ENCODE measurements around the gene EFNA5. TPM values are rescaled to one million over a fixed set of nuclear protein-coding genes. Genes with fewer than 3 reads are reported as not detected.

The EFNA5 gene
- total RNA-seq, 3 donors from 2014 or later (not counting 1 experiment from before 2014, with no cell fraction given), result 2.2 to 8.1 (median 4.3) TPM

DNA sequence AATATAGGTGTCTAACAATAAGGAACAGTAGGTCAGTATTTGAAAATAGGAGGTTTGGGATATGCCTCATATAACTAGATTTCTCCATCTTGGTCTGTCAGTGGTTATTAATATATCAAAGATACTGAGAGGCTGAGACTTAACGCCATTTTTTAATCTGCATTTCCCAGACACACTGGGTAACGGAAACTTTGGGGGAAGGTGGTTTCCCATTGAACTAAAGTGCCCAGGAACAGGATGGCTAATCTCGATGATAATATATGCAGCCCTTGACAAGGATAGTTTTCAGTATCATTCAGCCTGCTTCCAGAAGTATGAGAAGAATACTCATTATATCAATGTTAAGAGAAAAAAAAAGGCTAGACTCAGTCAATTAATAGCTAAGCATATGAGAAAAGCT is 30.7 kb downstream of the EFNA5 start:
- no peak overlapping the region for H3K27ac ChIP-seq (ENCODE audit: low read length)
- DNase-seq (no peak), ATAC-seq (no peak)
- no peak overlapping the region for H3K4me3 Mint-ChIP-seq
- H3K36me3 ChIP-seq (ENCODE audit: control insufficient read depth, insufficient read depth, low read length), result no peaks in the 10 kb centered on the region
- TF ChIP-seq, protein P1, sequence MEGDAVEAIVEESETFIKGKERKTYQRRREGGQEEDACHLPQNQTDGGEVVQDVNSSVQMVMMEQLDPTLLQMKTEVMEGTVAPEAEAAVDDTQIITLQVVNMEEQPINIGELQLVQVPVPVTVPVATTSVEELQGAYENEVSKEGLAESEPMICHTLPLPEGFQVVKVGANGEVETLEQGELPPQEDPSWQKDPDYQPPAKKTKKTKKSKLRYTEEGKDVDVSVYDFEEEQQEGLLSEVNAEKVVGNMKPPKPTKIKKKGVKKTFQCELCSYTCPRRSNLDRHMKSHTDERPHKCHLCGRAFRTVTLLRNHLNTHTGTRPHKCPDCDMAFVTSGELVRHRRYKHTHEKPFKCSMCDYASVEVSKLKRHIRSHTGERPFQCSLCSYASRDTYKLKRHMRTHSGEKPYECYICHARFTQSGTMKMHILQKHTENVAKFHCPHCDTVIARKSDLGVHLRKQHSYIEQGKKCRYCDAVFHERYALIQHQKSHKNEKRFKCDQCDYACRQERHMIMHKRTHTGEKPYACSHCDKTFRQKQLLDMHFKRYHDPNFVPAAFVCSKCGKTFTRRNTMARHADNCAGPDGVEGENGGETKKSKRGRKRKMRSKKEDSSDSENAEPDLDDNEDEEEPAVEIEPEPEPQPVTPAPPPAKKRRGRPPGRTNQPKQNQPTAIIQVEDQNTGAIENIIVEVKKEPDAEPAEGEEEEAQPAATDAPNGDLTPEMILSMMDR (IDR thresholded peaks at IDR 0.05), result no peak
- H3K4me1 ChIP-seq (ENCODE audit: control insufficient read depth, insufficient read depth, low read length), result no peaks in the 10 kb centered on the region
- no peak overlapping the region for H3K27ac Mint-ChIP-seq
- H3K9me3 ChIP-seq (ENCODE audit: control insufficient read depth, insufficient read depth, low read length), result no peaks in the 10 kb centered on the region
- intact Hi-C loops (cut with micrococcal nuclease), result no loop called here
- H3K4me3 ChIP-seq (ENCODE audit: low read length), result no peak overlapping the region
- H3K36me3 Mint-ChIP-seq, result no peaks in the 10 kb centered on the region
- WGBS (ENCODE audit: insufficient coverage), result 80% methylated on average over 1 of the region's 3 CpGs
- H3K4me1 Mint-ChIP-seq, result no peaks in the 10 kb centered on the region
- H3K9me3 Mint-ChIP-seq, result no peaks in the 10 kb centered on the region
- peaks cover 8 to 10% of the 10 kb centered on the region in 2 donors for H3K27me3 Mint-ChIP-seq (ENCODE audit: low read depth in 2 of 2)
- no peaks in the 10 kb centered on the region for H3K27me3 ChIP-seq (ENCODE audit: control insufficient read depth, insufficient read depth, low read length)

GRCh38 chr5:107636555-107636954 is 34.2 kb downstream of the EFNA5 start:
- no peaks in the 10 kb centered on the region for H3K36me3 ChIP-seq (ENCODE audit: control insufficient read depth, insufficient read depth, low read length)
- Mint-ChIP-seq H3K27ac (no peak overlapping the region), H3K27me3 (ENCODE audit: low read depth in 2 of 2) (peaks cover 10 to 36% of the 10 kb centered on the region in 2 donors), H3K36me3 (no peaks in the 10 kb centered on the region), H3K9me3 (no peaks in the 10 kb centered on the region), H3K4me1 (peaks cover 0 to 5% of the 10 kb centered on the region in 2 donors), H3K4me3 (no peak overlapping the region)
- H3K4me3 ChIP-seq (ENCODE audit: low read length), result no peak overlapping the region
- WGBS (ENCODE audit: insufficient coverage), result 50% methylated on average over 2 of the region's 3 CpGs
- intact Hi-C loops (cut with micrococcal nuclease), result no loop called here
- H3K4me1 ChIP-seq (ENCODE audit: control insufficient read depth, insufficient read depth, low read length), result no peaks in the 10 kb centered on the region
- TF ChIP-seq, protein P1 (IDR thresholded peaks at IDR 0.05), result no peak
- H3K27ac ChIP-seq (ENCODE audit: low read length), result no peak overlapping the region
- DNase-seq, result no peak
- no peak for ATAC-seq
- no peaks in the 10 kb centered on the region for H3K27me3 ChIP-seq (ENCODE audit: control insufficient read depth, insufficient read depth, low read length)
- no peaks in the 10 kb centered on the region for H3K9me3 ChIP-seq (ENCODE audit: control insufficient read depth, insufficient read depth, low read length)

DNA sequence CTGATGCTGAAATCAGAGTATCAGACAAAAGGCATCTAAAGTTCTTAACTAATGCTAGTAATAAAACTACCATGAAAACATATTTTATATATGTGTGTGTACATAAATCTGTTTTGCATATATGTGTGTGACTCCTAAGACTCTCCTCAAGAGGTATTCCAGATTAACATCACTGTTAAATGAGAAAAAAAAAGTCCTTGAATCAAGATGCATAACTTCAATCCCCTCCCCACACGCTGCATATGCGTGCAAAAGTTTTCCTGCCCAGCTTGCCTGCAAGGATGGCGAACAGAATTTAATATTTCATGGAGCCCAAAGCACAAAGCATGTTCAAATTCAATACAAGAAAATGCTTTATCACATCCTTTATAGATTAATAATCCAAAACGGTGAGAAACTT is 34.7 kb downstream of the EFNA5 start:
- no peaks in the 10 kb centered on the region for H3K36me3 Mint-ChIP-seq
- Histone ChIP-seq H3K27me3 (ENCODE audit: control insufficient read depth, insufficient read depth, low read length) (no peaks in the 10 kb centered on the region), H3K4me3 (ENCODE audit: low read length) (no peak overlapping the region), H3K4me1 (ENCODE audit: control insufficient read depth, insufficient read depth, low read length) (no peaks in the 10 kb centered on the region), H3K27ac (ENCODE audit: low read length) (no peak overlapping the region), H3K9me3 (ENCODE audit: control insufficient read depth, insufficient read depth, low read length) (no peaks in the 10 kb centered on the region), H3K36me3 (ENCODE audit: control insufficient read depth, insufficient read depth, low read length) (no peaks in the 10 kb centered on the region)
- no peak for DNase-seq
- peaks cover 0 to 5% of the 10 kb centered on the region in 2 donors for H3K4me1 Mint-ChIP-seq
- no peak for ATAC-seq
- TF ChIP-seq, protein P1 (IDR thresholded peaks at IDR 0.05), result no peak
- H3K27ac Mint-ChIP-seq, result no peak overlapping the region
- 65% methylated on average over 4 of the region's 4 CpGs for WGBS (ENCODE audit: insufficient coverage)
- no peak overlapping the region for H3K4me3 Mint-ChIP-seq
- no peaks in the 10 kb centered on the region for H3K9me3 Mint-ChIP-seq
- intact Hi-C loops (cut with micrococcal nuclease), result no loop called here
- H3K27me3 Mint-ChIP-seq (ENCODE audit: low read depth in 2 of 2), result peaks cover 10 to 36% of the 10 kb centered on the region in 2 donors

Data from natural killer cell (primary cell).